Dendritic cell treated with granulocyte-macrophage colony-stimulating factor and Interleukin-4, amounts not matched to agents 40 ng/mL and 50 ng/mL, for 4 days (primary cell): ENCODE results near the gene GNLY.

Source experiments
- H3K27ac Mint-ChIP-seq: one replicate; pipeline ENCODE4 v1.8.0; 2022; ENCODE audit warnings: mild to moderate bottlenecking, mixed read lengths
- H3K27me3 Mint-ChIP-seq: one replicate; pipeline ENCODE4 v1.8.0; 2022; ENCODE audit warnings: mild to moderate bottlenecking, mixed read lengths
- H3K36me3 Mint-ChIP-seq: one replicate; pipeline ENCODE4 v1.8.0; 2022; ENCODE audit warnings: low read depth, mixed read lengths
- H3K4me1 Mint-ChIP-seq: one replicate; pipeline ENCODE4 v1.8.0; 2022; ENCODE audit warnings: low read depth, mixed read lengths
- H3K4me3 Mint-ChIP-seq: one replicate; pipeline ENCODE4 v1.8.0; 2022; ENCODE audit warnings: mild to moderate bottlenecking, moderate library complexity, mixed read lengths
- H3K9me3 Mint-ChIP-seq: one replicate; pipeline ENCODE4 v1.8.0; 2022; ENCODE audit warnings: mixed read lengths
- intact Hi-C: fragments of 100-400 bp; cut with micrococcal nuclease; formaldehyde crosslinking; loops from one replicate; pipeline ENCODE4 v1.15.0; 2022

Gene GNLY

DNA sequence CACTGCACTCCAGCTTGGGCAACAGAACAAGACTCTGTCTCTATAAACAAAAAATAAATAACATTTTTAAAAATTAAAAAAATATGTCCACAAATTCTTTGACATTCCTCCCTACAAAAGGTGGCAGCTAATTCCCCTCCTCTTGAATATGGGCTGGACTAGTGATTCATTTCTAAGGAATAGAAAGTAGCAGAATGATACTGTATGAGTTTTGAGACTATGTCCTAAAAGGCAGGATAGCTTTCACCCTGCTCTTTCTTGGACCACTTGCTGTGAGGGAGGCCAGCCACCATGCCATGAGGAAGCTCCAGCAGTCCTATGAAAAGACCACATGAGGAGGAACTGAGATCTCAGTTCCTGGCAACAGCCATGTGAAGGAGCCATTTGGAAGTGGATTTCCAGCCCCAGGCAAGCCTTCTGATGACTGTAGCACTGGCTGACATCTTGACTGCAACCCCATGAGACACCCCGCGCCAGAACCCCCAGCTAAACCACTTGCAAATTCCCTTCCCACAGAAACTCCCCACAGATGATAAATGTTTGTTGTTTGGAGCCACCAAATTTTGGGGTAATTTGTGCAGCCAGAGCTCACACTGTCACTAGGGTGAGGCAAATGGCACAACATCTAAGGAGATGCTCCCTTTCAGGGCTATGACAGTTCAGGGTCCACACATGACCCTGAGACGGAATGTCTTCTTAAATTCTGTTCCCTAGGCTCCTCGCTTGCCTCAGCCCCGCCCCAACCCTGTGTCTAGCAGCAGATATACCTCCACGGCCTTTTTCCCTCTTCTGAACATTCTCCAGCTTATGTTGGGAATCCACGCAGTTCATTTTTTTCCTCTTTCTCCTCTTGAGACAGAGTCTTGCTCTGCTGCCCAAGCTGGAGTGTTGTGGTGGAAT, 42.5 kb downstream of the GNLY start:
- H3K27ac Mint-ChIP-seq: no peak overlapping the region
- H3K36me3 Mint-ChIP-seq: no peaks in the 10 kb centered on the region
- no peak overlapping the region for H3K4me3 Mint-ChIP-seq
- H3K4me1 Mint-ChIP-seq: peaks cover 23% of the 10 kb centered on the region
- H3K9me3 Mint-ChIP-seq: no peaks in the 10 kb centered on the region
- H3K27me3 Mint-ChIP-seq: peaks cover 43% of the 10 kb centered on the region
- intact Hi-C loops: no loop called here

DNA sequence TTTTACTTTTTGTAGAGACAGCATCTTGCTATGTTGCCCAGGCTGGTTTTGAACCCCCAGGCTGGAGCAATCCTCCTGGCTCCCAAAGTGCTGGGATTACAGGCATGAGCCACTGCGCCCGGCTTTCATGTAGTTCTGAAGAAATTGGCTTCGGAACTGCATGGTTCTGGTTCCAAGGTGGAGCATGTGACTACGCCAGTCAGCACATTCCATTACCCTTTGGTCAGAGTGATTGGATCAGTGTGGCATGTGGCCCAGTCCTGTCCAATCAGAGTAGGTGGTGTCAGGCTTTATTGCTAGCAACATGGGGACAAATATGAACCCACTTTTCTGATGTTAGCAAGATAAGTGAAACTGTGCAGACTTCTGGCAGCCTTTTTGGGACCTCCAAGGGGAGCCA, 43.3 kb downstream of the GNLY start:
- no peak overlapping the region for H3K4me3 Mint-ChIP-seq
- H3K27ac Mint-ChIP-seq: no peak overlapping the region
- H3K36me3 Mint-ChIP-seq: no peaks in the 10 kb centered on the region
- H3K9me3 Mint-ChIP-seq: no peaks in the 10 kb centered on the region
- peaks cover 28% of the 10 kb centered on the region for H3K4me1 Mint-ChIP-seq
- intact Hi-C loops: no loop called here
- peaks cover 51% of the 10 kb centered on the region for H3K27me3 Mint-ChIP-seq

DNA sequence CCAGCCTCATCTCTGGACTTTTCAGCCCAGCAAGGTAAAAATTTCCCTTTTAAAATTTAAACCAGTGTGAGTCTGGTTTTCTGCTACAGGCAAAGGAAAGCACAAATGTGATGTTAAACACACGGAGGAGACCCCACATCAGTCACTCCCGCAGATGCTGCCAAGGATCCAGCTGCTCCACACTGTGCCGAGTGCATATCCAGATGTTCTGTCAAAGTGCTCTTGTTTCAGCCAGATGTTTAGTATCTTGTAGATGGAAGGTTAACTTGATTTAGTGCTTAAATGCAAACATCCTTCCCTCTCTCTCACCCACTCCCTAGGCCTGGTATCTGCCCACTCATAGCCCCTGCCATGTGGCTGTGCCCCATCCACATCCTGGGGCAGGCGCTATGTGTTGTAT, 43.8 kb downstream of the GNLY start:
- H3K9me3 Mint-ChIP-seq: no peaks in the 10 kb centered on the region
- H3K4me1 Mint-ChIP-seq: peaks cover 32% of the 10 kb centered on the region
- no peak overlapping the region for H3K27ac Mint-ChIP-seq
- no peak overlapping the region for H3K4me3 Mint-ChIP-seq
- H3K36me3 Mint-ChIP-seq: no peaks in the 10 kb centered on the region
- H3K27me3 Mint-ChIP-seq: peaks cover 56% of the 10 kb centered on the region
- intact Hi-C loops: no loop called here

DNA sequence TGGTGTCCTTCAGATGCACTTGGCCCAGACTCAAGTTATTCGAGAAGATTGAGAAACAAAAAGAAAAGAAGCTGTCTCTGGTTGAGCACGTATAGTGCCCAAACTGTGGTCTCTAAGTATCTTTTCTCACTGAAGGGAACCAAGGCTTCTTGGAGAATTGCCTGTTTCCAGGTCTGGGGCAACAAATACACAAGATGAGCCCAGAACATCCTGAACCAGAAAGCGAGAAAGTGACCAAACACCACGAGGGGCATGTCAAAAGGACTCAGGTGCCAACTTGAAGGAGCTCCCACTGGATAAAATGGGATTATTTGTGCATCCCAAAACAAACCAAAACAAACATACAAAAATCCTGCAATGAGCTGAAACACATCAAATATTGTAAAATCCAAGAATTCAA, 46.0 kb downstream of the GNLY start:
- Mint-ChIP-seq H3K4me3 (no peak overlapping the region), H3K4me1 (peaks cover 34% of the 10 kb centered on the region), H3K36me3 (no peaks in the 10 kb centered on the region), H3K27me3 (peaks cover 67% of the 10 kb centered on the region), H3K27ac (no peak overlapping the region), H3K9me3 (no peaks in the 10 kb centered on the region)
- intact Hi-C loops: no loop called here

DNA sequence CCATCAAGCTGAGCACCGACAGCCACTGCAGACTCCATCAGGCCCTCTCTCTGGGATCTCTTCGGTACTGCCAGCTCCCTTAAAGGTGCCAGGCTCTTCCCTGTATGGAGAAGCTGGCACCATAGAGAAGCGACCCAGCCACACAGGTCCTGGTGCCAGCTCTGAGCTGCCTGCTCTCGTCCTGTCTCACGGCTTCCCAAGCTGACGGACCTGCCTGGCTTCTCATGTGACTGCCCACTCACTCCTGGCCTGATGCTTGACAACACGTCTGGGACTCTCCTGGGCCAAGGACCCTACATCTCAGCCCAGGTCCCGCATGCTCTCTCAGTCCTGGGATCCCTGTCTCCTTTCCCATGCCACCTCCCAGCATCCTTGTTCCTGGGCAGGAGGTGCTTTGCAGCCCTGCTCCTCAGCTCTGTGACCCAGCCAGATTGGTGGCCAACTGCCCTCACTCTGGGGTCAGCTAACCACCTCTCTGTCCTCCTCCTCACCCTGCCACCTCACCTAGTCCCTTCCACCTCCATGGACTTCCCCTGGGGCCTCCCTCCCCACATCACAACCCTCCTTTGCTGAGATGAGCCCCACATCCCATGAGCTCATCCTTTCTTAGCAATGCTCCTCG, 47.2 kb downstream of the GNLY start:
- H3K4me1 Mint-ChIP-seq: peaks cover 44% of the 10 kb centered on the region
- intact Hi-C loops: no loop called here
- H3K9me3 Mint-ChIP-seq: no peaks in the 10 kb centered on the region
- H3K27me3 Mint-ChIP-seq: peaks cover 76% of the 10 kb centered on the region
- peak overlapping the region; percentile 24 for H3K27ac Mint-ChIP-seq
- H3K4me3 Mint-ChIP-seq: no peak overlapping the region
- no peaks in the 10 kb centered on the region for H3K36me3 Mint-ChIP-seq

DNA sequence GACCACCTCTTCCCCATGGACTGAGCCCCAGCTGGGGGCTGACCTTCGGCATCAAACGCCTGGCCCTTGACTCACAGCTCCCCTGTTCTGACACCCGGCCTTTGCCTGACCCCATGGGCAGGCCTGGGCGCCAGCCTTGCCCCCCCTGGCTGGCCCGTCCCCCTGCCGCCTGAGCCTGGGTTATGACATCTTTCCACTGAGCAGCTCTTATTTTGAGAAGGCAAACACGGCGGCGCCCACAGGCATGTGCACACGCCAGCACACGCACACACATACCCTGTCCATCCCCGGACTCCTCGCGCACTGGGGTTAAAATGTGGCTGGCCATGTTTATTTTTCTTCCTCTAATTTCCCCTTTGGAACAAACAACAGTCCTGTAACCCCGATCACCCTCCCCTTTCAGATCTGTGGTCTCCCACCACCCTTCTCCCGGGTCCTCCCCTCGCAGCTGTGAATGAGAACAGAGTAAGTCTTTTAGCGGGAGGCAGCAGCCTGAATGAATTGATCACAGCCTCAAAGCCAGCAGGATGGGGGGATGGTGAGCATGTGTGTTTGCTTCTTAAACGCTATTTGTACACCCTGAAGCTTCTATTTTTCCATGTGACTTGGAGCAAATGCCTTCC, 47.8 kb downstream of the GNLY start:
- Mint-ChIP-seq H3K9me3 (no peaks in the 10 kb centered on the region), H3K36me3 (no peaks in the 10 kb centered on the region), H3K4me1 (peaks cover 46% of the 10 kb centered on the region), H3K27me3 (peaks cover 78% of the 10 kb centered on the region), H3K27ac (peak overlapping the region; percentile 24), H3K4me3 (no peak overlapping the region)
- intact Hi-C loops: no loop called here

DNA sequence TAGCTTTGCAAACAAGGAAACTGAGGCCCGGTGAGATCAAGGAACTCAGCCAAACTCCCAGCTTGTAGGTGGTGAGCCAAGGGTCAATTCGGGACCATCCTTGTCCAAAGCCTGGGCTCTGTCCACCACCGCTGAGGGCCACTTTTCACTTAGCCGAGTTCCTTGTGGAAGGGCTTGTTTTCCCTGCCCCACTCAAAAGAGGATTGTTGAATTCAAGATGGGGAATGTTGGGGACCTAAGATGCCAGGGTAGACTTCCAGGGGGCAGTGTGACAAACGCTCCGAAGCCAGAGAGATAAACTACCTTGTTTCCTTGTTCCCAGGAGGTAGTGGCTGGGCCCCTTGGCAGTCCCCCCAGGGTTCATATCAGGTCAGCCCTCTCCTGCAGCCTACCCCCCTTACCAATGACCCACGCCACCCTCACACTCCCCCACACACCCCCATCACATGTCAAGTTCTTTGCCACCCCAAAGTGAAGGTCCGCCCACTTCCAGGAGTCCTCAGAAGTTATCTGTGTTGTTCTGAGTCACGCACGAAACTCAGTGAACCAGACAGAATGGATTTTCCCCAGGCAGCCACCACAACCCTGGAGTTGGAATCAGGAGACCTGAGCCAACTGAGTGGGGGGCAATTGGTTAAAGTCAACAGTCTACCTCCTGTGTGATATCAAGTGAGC, 49.3 kb downstream of the GNLY start:
- Mint-ChIP-seq H3K4me1 (peaks cover 59% of the 10 kb centered on the region), H3K36me3 (no peaks in the 10 kb centered on the region), H3K9me3 (peaks cover 10% of the 10 kb centered on the region), H3K27ac (no peak overlapping the region), H3K4me3 (no peak overlapping the region), H3K27me3 (peaks cover 83% of the 10 kb centered on the region)
- intact Hi-C loops: no loop called here

DNA sequence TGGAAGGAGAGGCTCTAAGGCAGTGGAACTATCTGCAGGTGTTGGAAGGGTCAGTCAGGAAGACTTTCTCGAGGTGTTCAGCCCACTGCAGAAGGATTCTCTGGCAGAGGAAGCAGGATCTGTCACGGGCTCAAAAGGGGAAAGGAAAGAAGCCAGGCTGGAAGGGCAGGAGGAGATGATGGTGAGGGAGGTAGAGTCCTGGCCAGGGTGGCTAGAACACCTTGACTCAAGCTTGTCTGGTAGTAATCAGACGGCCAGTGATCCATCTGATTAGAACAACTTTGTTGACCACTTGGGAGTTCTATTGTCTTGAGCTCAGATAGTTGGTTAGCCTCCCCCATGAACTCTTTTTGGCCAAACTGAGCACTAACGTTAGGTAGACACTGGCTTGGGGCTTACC, 49.9 kb downstream of the GNLY start:
- H3K27me3 Mint-ChIP-seq: peaks cover 81% of the 10 kb centered on the region
- H3K4me1 Mint-ChIP-seq: peaks cover 65% of the 10 kb centered on the region
- no peaks in the 10 kb centered on the region for H3K36me3 Mint-ChIP-seq
- intact Hi-C loops: no loop called here
- H3K9me3 Mint-ChIP-seq: peaks cover 16% of the 10 kb centered on the region
- H3K27ac Mint-ChIP-seq: no peak overlapping the region
- H3K4me3 Mint-ChIP-seq: no peak overlapping the region

DNA sequence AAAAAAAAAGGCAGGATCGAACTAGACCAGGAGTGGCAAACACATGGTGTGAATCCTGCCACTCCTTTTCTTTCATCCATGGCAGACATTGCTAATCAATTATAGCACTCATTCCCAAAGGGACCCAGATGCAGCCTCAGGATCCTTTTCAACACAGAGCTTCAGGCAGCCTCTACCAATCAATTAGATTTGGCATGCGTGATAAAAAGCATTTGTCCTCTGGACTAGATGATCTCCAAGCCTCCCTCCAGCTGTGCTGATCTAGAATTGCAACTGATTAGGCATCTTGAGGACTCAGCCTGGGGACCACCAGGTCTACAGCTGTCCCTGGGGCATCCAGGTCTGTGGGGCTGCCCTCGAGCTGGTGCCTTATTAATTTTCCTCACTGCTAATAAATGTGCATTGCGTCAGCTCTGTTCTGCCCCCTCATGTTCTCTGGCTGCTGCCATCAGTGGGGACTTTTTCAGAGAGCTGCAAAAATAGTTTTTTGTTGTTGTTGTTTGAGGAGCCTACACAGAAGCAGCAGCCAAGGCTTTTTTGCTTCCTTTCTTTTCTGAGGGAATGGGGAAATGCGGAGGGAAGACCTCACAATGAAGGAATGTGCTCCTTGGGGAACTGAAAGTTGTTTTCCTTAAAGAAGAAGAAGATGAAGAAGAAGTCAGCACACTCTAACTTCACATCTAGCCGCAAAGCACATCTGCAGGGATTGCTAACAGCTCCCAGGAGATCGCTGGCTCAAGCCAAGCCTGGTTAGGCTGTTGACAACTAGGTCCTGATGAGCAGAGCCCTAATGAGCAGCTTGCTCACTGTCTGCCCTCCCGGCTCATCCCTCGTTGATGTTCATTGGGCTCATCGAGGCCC, 50.8 kb downstream of the GNLY start:
- no peaks in the 10 kb centered on the region for H3K36me3 Mint-ChIP-seq
- peaks cover 17% of the 10 kb centered on the region for H3K9me3 Mint-ChIP-seq
- peaks cover 83% of the 10 kb centered on the region for H3K27me3 Mint-ChIP-seq
- H3K27ac Mint-ChIP-seq: no peak overlapping the region
- intact Hi-C loops: no loop called here
- H3K4me3 Mint-ChIP-seq: no peak overlapping the region
- peaks cover 72% of the 10 kb centered on the region for H3K4me1 Mint-ChIP-seq

DNA sequence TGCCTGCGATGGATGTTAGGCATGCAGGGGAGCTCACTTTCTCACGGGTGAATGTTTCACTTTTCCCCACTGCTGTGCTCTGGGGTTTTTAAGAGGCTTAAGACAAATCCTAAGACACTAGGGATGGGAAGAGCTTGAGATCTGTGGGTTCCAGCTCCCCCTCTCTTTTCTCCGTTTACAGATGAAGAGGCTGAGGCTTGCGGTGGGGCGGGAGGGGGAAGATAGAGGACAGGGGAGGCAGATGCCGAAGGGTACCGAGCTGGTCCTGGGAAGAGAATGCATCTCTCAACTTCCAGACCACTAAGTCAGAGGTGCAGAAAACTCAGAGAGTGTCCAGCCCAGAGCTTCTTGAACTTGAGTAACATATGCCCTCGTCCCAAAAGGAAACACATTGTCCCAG, 51.5 kb downstream of the GNLY start:
- peaks cover 84% of the 10 kb centered on the region for H3K27me3 Mint-ChIP-seq
- H3K4me3 Mint-ChIP-seq: no peak overlapping the region
- H3K9me3 Mint-ChIP-seq: peaks cover 17% of the 10 kb centered on the region
- peaks cover 79% of the 10 kb centered on the region for H3K4me1 Mint-ChIP-seq
- H3K27ac Mint-ChIP-seq: no peak overlapping the region
- intact Hi-C loops: no loop called here
- no peaks in the 10 kb centered on the region for H3K36me3 Mint-ChIP-seq

DNA sequence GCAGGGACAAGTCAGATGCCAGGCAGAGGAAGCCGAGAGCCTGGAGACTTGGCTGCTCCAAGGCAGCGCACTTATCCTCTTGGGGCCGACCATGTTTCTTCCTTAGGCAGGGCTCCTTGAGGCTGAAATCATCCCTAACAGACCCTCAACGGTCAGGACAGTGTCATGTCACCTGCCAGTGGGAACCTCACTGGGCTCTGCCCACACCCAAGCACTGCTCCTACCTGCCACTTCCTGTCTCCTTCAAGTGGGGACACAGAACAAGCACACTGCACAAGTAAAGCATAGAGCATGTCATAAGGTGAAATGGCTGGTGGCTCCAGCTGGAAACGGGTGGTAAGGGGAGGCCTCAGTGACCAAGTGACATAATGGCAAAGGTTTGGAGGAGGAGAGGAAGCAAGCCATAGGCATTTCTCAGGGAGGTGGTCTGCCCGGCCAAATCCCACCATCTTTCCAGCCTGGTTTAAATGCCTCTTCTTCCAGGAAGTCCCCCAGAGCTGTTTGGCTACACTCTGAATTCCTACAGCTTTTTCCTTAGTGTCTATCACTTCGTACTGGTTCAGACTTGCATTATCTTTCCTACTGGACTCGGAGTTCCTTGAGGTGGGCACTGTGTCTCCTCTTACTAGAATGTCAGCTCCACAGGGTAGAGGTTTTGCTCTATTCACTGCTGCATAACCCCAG, 52.3 kb downstream of the GNLY start:
- Mint-ChIP-seq H3K36me3 (no peaks in the 10 kb centered on the region), H3K27me3 (peaks cover 85% of the 10 kb centered on the region), H3K4me1 (peaks cover 86% of the 10 kb centered on the region), H3K27ac (no peak overlapping the region), H3K4me3 (no peak overlapping the region), H3K9me3 (peaks cover 17% of the 10 kb centered on the region)
- intact Hi-C loops: no loop called here

DNA sequence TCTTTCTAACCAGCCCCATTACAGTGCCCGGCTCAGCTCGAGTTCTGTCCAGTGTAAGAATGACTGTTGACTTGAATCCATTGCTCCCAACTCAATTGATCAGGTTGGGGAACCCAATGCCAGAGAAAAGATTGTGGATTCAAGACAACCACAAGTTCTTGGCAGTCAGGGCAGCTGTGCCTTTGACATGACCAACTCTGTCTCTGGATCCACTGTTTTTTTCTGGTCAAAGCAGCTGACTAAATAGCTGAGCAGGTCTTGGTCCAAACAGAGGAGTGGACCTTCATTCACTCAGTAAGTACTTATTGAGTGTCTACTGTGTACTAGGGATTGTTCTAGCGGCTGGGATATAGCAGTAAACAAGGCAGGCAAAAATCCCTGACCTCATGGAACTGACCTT, 53.3 kb downstream of the GNLY start:
- intact Hi-C loops: no loop called here
- Mint-ChIP-seq H3K4me3 (no peak overlapping the region), H3K4me1 (peaks cover 84% of the 10 kb centered on the region), H3K27ac (no peak overlapping the region), H3K27me3 (peaks cover 85% of the 10 kb centered on the region), H3K36me3 (no peaks in the 10 kb centered on the region), H3K9me3 (peaks cover 17% of the 10 kb centered on the region)
